ENCODE results near the gene SLC24A2. TPM values are rescaled to one million over a fixed set of nuclear protein-coding genes. Genes with fewer than 3 reads are reported as not detected.

The SLC24A2 gene
- total RNA-seq, 1 experiment from 2014 or later: not detected

DNA sequence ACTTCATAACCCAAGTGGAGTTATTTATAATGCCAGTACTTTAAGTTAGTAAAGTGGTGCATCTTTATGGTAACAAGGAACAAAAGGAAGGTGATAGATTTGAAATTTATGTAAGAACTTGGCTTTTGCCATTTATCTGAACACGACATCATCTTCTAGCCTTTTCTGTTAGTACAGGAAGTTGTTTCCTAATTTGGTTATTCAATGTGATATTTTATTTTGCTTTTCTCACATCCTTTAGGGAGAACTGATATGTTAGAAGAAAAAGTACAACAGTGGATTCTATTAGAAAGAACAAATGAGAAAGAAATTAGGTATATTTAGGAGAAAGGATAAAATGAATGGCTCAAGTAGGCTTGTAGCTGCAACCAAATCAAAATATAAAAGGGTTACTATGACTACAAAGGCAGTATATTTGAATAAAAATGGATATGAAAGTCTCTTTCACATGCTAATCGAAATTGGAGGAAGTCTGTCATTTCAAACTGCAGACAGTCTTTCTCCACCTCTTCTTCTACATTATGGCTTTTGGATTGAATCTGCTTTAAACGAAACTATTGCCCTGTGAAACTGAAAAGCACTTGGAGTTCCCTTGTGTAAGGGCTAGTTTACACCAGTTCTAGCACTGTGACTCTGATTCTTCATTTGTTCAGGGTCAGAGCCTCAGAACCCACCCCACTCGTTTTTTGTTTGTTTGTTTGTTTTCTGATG, 18.5 kb upstream of the SLC24A2 start:
- H3K27ac ChIP-seq (ENCODE audit: low read length): no peak overlapping the region
- ChIA-PET CTCF (no interaction called here), POLR2A (no interaction called here)
- no peaks in the 10 kb centered on the region for H3K4me1 ChIP-seq (ENCODE audit: control insufficient read depth, insufficient read depth, low read length)
- intact Hi-C loops (cut with micrococcal nuclease; ENCODE audit: unreplicated experiment): no loop called here
- no peaks in the 10 kb centered on the region for H3K27me3 ChIP-seq (ENCODE audit: control insufficient read depth, insufficient read depth, low read length)
- H3K36me3 ChIP-seq (ENCODE audit: control insufficient read depth, insufficient read depth, low read length): no peaks in the 10 kb centered on the region
- ATAC-seq (no peak), DNase-seq (ENCODE audit: low read depth, low spot score) (no peak)
- in situ Hi-C loops (cut with HindIII; ENCODE audit: low pct_unique_long_range_greater_than_20kb, low sequenced_read_pairs): no loop called here
- no peaks in the 10 kb centered on the region for H3K9me3 ChIP-seq (ENCODE audit: control insufficient read depth, insufficient read depth, low read depth, low read length)
- no TSS peak for BruUV-seq (replicated peaks)
- no peak overlapping the region for H3K4me3 ChIP-seq (ENCODE audit: low read depth in 2 of 2, low read length in 2 of 2)
- no peak for TF ChIP-seq TCF7L2 (IDR thresholded peaks at IDR 0.05; ENCODE audit: low read depth, low read length)
- TF ChIP-seq POLR2AphosphoS5 (IDR thresholded peaks at IDR 0.05; ENCODE audit: low read depth, low read length): no peak
- TF ChIP-seq, protein P1, sequence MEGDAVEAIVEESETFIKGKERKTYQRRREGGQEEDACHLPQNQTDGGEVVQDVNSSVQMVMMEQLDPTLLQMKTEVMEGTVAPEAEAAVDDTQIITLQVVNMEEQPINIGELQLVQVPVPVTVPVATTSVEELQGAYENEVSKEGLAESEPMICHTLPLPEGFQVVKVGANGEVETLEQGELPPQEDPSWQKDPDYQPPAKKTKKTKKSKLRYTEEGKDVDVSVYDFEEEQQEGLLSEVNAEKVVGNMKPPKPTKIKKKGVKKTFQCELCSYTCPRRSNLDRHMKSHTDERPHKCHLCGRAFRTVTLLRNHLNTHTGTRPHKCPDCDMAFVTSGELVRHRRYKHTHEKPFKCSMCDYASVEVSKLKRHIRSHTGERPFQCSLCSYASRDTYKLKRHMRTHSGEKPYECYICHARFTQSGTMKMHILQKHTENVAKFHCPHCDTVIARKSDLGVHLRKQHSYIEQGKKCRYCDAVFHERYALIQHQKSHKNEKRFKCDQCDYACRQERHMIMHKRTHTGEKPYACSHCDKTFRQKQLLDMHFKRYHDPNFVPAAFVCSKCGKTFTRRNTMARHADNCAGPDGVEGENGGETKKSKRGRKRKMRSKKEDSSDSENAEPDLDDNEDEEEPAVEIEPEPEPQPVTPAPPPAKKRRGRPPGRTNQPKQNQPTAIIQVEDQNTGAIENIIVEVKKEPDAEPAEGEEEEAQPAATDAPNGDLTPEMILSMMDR (IDR thresholded peaks at IDR 0.05): no peak
- no peak for TF ChIP-seq SIN3A (IDR thresholded peaks at IDR 0.05; ENCODE audit: borderline replicate concordance, insufficient read depth, low read depth, low read length)
- TF ChIP-seq, protein P2, sequence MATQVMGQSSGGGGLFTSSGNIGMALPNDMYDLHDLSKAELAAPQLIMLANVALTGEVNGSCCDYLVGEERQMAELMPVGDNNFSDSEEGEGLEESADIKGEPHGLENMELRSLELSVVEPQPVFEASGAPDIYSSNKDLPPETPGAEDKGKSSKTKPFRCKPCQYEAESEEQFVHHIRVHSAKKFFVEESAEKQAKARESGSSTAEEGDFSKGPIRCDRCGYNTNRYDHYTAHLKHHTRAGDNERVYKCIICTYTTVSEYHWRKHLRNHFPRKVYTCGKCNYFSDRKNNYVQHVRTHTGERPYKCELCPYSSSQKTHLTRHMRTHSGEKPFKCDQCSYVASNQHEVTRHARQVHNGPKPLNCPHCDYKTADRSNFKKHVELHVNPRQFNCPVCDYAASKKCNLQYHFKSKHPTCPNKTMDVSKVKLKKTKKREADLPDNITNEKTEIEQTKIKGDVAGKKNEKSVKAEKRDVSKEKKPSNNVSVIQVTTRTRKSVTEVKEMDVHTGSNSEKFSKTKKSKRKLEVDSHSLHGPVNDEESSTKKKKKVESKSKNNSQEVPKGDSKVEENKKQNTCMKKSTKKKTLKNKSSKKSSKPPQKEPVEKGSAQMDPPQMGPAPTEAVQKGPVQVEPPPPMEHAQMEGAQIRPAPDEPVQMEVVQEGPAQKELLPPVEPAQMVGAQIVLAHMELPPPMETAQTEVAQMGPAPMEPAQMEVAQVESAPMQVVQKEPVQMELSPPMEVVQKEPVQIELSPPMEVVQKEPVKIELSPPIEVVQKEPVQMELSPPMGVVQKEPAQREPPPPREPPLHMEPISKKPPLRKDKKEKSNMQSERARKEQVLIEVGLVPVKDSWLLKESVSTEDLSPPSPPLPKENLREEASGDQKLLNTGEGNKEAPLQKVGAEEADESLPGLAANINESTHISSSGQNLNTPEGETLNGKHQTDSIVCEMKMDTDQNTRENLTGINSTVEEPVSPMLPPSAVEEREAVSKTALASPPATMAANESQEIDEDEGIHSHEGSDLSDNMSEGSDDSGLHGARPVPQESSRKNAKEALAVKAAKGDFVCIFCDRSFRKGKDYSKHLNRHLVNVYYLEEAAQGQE (IDR thresholded peaks at IDR 0.05; ENCODE audit: insufficient read depth in 1 of 2, low read depth in 2 of 2, low read length in 1 of 2): no peak

- H3K27ac ChIP-seq (ENCODE audit: low read length): no peak overlapping the region
- BruUV-seq (replicated peaks): no TSS peak
- no peak overlapping the region for H3K4me3 ChIP-seq (ENCODE audit: low read depth in 2 of 2, low read length in 2 of 2)
- no peaks in the 10 kb centered on the region for H3K9me3 ChIP-seq (ENCODE audit: control insufficient read depth, insufficient read depth, low read depth, low read length)
- TF ChIP-seq SIN3A (IDR thresholded peaks at IDR 0.05; ENCODE audit: borderline replicate concordance, insufficient read depth, low read depth, low read length) (no peak), POLR2AphosphoS5 (IDR thresholded peaks at IDR 0.05; ENCODE audit: low read depth, low read length) (no peak), TCF7L2 (IDR thresholded peaks at IDR 0.05; ENCODE audit: low read depth, low read length) (no peak)
- TF ChIP-seq, protein P1 (IDR thresholded peaks at IDR 0.05): no peak
- ChIA-PET CTCF (no interaction called here), POLR2A (no interaction called here)
- no peak for ATAC-seq
- DNase-seq (ENCODE audit: low read depth, low spot score): no peak
- no peaks in the 10 kb centered on the region for H3K36me3 ChIP-seq (ENCODE audit: control insufficient read depth, insufficient read depth, low read length)
- in situ Hi-C loops (cut with HindIII; ENCODE audit: low pct_unique_long_range_greater_than_20kb, low sequenced_read_pairs): no loop called here
- H3K27me3 ChIP-seq (ENCODE audit: control insufficient read depth, insufficient read depth, low read length): no peaks in the 10 kb centered on the region
- intact Hi-C loops (cut with micrococcal nuclease; ENCODE audit: unreplicated experiment): no loop called here
- no peaks in the 10 kb centered on the region for H3K4me1 ChIP-seq (ENCODE audit: control insufficient read depth, insufficient read depth, low read length)
Observed at GRCh38 chr9:19804431-19804830, 15.6 kb upstream of the SLC24A2 start.
